ENCODE measurements around the gene HERC4.

HERC4 gene

DNA sequence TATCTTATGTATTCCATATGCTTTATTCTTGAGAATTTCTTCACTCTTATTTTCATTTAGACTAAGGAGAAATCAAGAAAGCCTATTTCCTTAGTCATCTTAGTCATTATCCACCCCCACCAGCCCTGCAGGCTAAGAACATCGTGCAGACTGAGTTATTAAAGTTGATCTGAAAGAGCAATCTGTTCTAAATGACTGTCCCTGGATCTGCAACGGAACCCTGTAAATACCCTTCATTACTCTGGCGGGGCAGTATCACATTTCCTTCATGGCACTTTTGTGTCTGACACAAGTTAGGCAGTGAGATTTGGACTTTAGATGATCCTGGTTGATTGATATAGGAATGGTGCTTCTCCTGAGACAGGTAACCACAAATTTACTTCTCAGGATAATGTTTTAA is 30.7 kb upstream of the HERC4 start:
- H3K36me3 Mint-ChIP-seq (ENCODE audit: low read depth): no peaks in the 10 kb centered on the region
- H3K9me3 Mint-ChIP-seq: no peaks in the 10 kb centered on the region
- no peaks in the 10 kb centered on the region for H3K4me1 Mint-ChIP-seq (ENCODE audit: low read depth)
- no peak overlapping the region for H3K27ac Mint-ChIP-seq
- no peak overlapping the region for H3K4me3 Mint-ChIP-seq
- no peaks in the 10 kb centered on the region for H3K27me3 Mint-ChIP-seq
- intact Hi-C loops (cut with micrococcal nuclease): no loop called here

DNA sequence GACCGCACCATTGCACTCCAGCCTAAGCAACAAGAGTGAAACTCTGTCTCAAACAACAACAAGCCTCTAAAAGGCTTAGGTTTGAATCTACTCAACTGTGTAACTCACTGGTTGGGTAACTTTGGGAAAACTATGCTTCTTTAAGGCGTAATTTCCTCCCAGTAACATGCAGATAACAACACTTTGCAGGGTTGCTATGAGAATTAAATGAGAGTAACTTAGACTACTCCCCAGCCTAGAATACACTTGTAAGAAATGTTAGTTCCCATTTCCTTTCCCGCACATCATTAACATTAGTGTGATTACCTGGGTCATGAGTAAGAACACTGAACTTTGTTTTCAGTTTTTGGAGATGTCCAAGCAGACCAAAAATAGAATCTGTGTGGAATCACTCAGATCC is 28.8 kb upstream of the HERC4 start:
- Mint-ChIP-seq H3K4me1 (ENCODE audit: low read depth) (no peaks in the 10 kb centered on the region), H3K27me3 (no peaks in the 10 kb centered on the region), H3K36me3 (ENCODE audit: low read depth) (no peaks in the 10 kb centered on the region), H3K9me3 (no peaks in the 10 kb centered on the region), H3K4me3 (no peak overlapping the region), H3K27ac (no peak overlapping the region)
- intact Hi-C loops (cut with micrococcal nuclease): no loop called here

- no peaks in the 10 kb centered on the region for H3K27me3 Mint-ChIP-seq
- no peaks in the 10 kb centered on the region for H3K36me3 Mint-ChIP-seq (ENCODE audit: low read depth)
- no peak overlapping the region for H3K4me3 Mint-ChIP-seq
- intact Hi-C loops (cut with micrococcal nuclease): no loop called here
- no peaks in the 10 kb centered on the region for H3K9me3 Mint-ChIP-seq
- H3K4me1 Mint-ChIP-seq (ENCODE audit: low read depth): no peaks in the 10 kb centered on the region
- no peak overlapping the region for H3K27ac Mint-ChIP-seq
These were observed 28.3 kb upstream of the HERC4 start for GRCh38 chr10:68103261-68103878.

GRCh38 chr10:68101066-68101465 is 26.0 kb upstream of the HERC4 start:
- Mint-ChIP-seq H3K9me3 (no peaks in the 10 kb centered on the region), H3K4me3 (no peak overlapping the region), H3K27me3 (no peaks in the 10 kb centered on the region), H3K27ac (no peak overlapping the region), H3K36me3 (ENCODE audit: low read depth) (no peaks in the 10 kb centered on the region), H3K4me1 (ENCODE audit: low read depth) (no peaks in the 10 kb centered on the region)
- intact Hi-C loops (cut with micrococcal nuclease): no loop called here

DNA sequence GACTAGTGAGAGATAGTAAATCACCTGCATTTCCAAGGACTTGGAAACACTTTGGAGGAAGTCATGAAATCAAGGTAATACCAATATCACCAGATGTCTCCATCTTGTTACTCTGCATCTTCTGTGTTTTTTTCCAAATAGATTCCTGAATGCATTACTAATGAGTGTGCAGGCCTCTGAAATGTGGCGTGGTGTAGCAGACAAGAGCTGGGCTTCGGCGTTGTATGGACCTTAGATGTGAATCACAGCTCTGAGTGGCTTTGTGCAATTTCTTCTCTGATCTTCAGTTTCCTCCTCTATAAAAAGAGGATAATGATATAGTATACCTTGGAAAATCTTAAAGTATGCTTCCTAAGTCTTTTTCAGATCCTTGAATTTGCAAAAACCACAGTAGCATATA is 24.7 kb upstream of the HERC4 start:
- intact Hi-C loops (cut with micrococcal nuclease): no loop called here
- no peaks in the 10 kb centered on the region for H3K36me3 Mint-ChIP-seq (ENCODE audit: low read depth)
- H3K4me3 Mint-ChIP-seq: no peak overlapping the region
- no peaks in the 10 kb centered on the region for H3K27me3 Mint-ChIP-seq
- no peaks in the 10 kb centered on the region for H3K9me3 Mint-ChIP-seq
- H3K4me1 Mint-ChIP-seq (ENCODE audit: low read depth): no peaks in the 10 kb centered on the region
- no peak overlapping the region for H3K27ac Mint-ChIP-seq

- Mint-ChIP-seq H3K9me3 (no peaks in the 10 kb centered on the region), H3K4me3 (no peak overlapping the region), H3K36me3 (ENCODE audit: low read depth) (no peaks in the 10 kb centered on the region), H3K27ac (no peak overlapping the region), H3K27me3 (no peaks in the 10 kb centered on the region), H3K4me1 (ENCODE audit: low read depth) (no peaks in the 10 kb centered on the region)
- intact Hi-C loops (cut with micrococcal nuclease): no loop called here
These were observed 21.9 kb upstream of the HERC4 start for GRCh38 chr10:68096913-68097516.

DNA sequence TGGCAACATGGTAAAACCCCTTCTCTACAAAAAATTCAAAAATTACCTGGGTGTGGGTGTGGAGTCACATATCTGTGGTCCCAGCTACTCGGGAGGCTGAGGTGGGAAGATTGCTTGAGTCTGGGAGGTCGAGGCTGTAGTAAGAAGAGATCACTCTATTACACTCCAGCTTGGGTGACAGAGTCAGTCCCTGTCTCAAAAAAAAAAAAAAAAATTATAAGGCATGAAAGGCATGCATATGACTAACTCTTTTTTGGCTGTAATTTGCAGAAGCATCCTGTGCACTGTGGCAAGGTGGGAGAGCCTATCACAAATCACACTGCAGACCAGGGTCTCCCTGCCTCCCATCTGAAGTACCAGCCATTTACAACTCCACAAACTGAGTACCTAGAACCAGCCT is 20.1 kb upstream of the HERC4 start:
- intact Hi-C loops (cut with micrococcal nuclease): no loop called here

GRCh38 chr10:68092512-68092911 is 17.4 kb upstream of the HERC4 start:
- Mint-ChIP-seq H3K4me3 (no peak overlapping the region), H3K27me3 (no peaks in the 10 kb centered on the region), H3K4me1 (ENCODE audit: low read depth) (peaks cover 5% of the 10 kb centered on the region), H3K36me3 (ENCODE audit: low read depth) (no peaks in the 10 kb centered on the region), H3K9me3 (no peaks in the 10 kb centered on the region), H3K27ac (no peak overlapping the region)
- intact Hi-C loops (cut with micrococcal nuclease): no loop called here

More for the DNA sequence above, 20.1 kb upstream of the HERC4 start:
- Mint-ChIP-seq H3K27me3 (no peaks in the 10 kb centered on the region), H3K4me3 (no peak overlapping the region), H3K27ac (no peak overlapping the region), H3K4me1 (ENCODE audit: low read depth) (no peaks in the 10 kb centered on the region), H3K9me3 (no peaks in the 10 kb centered on the region), H3K36me3 (ENCODE audit: low read depth) (no peaks in the 10 kb centered on the region)

DNA sequence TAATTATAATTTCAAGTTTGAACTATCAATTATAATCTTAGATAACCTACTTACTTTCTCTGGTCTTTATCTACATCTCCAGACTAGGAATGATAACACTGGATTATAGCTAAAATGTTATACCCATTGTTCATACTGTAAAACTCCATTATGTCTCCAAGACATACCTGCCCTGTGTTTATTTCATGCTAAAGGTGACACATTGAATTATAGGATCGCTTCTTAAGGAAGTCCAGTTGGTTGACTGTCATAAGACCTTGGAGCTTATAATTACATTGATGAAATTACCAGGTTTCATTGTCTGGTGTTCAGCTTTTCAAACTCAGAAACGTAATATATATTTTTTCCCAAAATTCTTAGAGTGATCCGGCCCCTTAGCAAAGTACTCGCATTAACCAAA is 15.5 kb upstream of the HERC4 start:
- Mint-ChIP-seq H3K4me1 (ENCODE audit: low read depth) (peaks cover 5% of the 10 kb centered on the region), H3K4me3 (no peak overlapping the region), H3K9me3 (no peaks in the 10 kb centered on the region), H3K27ac (no peak overlapping the region), H3K36me3 (ENCODE audit: low read depth) (no peaks in the 10 kb centered on the region), H3K27me3 (no peaks in the 10 kb centered on the region)
- intact Hi-C loops (cut with micrococcal nuclease): no loop called here

DNA sequence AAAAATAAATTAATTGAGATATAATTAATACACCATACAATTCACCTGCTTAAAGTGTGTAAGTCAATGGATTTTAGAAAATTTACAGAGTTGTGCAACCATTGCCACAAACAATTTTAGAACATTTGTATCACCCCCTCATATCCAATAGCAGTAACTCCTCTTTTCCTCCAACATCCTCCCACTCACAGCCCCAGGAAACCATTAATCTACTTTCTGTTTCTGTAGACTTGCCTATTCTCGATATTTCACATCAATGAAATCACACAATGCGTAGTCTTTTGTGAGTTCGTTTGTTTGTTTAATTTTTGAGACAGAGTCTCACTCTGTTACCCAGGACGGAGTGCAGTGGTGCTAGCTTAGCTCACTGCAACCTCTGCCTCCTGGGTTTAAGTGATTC is 13.7 kb upstream of the HERC4 start:
- no peak overlapping the region for H3K27ac Mint-ChIP-seq
- intact Hi-C loops (cut with micrococcal nuclease): no loop called here
- no peaks in the 10 kb centered on the region for H3K9me3 Mint-ChIP-seq
- H3K4me1 Mint-ChIP-seq (ENCODE audit: low read depth): peaks cover 5% of the 10 kb centered on the region
- no peak overlapping the region for H3K4me3 Mint-ChIP-seq
- H3K36me3 Mint-ChIP-seq (ENCODE audit: low read depth): no peaks in the 10 kb centered on the region
- no peaks in the 10 kb centered on the region for H3K27me3 Mint-ChIP-seq

- no peak overlapping the region for H3K27ac Mint-ChIP-seq
- H3K27me3 Mint-ChIP-seq: no peaks in the 10 kb centered on the region
- intact Hi-C loops (cut with micrococcal nuclease): no loop called here
- H3K36me3 Mint-ChIP-seq (ENCODE audit: low read depth): no peaks in the 10 kb centered on the region
- no peak overlapping the region for H3K4me3 Mint-ChIP-seq
- no peaks in the 10 kb centered on the region for H3K9me3 Mint-ChIP-seq
- peaks cover 5% of the 10 kb centered on the region for H3K4me1 Mint-ChIP-seq (ENCODE audit: low read depth)
These were observed 12.8 kb upstream of the HERC4 start for GRCh38 chr10:68087685-68088401.

- intact Hi-C loops (cut with micrococcal nuclease): no loop called here
- no peaks in the 10 kb centered on the region for H3K9me3 Mint-ChIP-seq
- no peak overlapping the region for H3K27ac Mint-ChIP-seq
- H3K4me3 Mint-ChIP-seq: no peak overlapping the region
- H3K4me1 Mint-ChIP-seq (ENCODE audit: low read depth): peaks cover 5% of the 10 kb centered on the region
- no peaks in the 10 kb centered on the region for H3K36me3 Mint-ChIP-seq (ENCODE audit: low read depth)
- H3K27me3 Mint-ChIP-seq: no peaks in the 10 kb centered on the region
These were observed 12.0 kb upstream of the HERC4 start for GRCh38 chr10:68086910-68087684.

- Mint-ChIP-seq H3K9me3 (no peaks in the 10 kb centered on the region), H3K36me3 (ENCODE audit: low read depth) (no peaks in the 10 kb centered on the region), H3K4me3 (no peak overlapping the region), H3K4me1 (ENCODE audit: low read depth) (peaks cover 5% of the 10 kb centered on the region), H3K27me3 (no peaks in the 10 kb centered on the region), H3K27ac (no peak overlapping the region)
- intact Hi-C loops (cut with micrococcal nuclease): no loop called here
These were observed 10.9 kb upstream of the HERC4 start for GRCh38 chr10:68086011-68086410.

- Mint-ChIP-seq H3K9me3 (no peaks in the 10 kb centered on the region), H3K4me1 (ENCODE audit: low read depth) (peaks cover 5% of the 10 kb centered on the region), H3K4me3 (no peak overlapping the region), H3K27me3 (no peaks in the 10 kb centered on the region), H3K36me3 (ENCODE audit: low read depth) (no peaks in the 10 kb centered on the region), H3K27ac (no peak overlapping the region)
- intact Hi-C loops (cut with micrococcal nuclease): loop anchor here (5.0 kb wide), 1 partner anchor 73 kb away; no protein-coding TSS in a partner anchor
These were observed 9.4 kb upstream of the HERC4 start for GRCh38 chr10:68084469-68084868.

Measured in dendritic cell treated with granulocyte-macrophage colony-stimulating factor and Interleukin-4, amounts not matched to agents 40 ng/mL and 50 ng/mL, for 4 days (primary cell).